HEK293T (cell line): ENCODE data around the gene RNF38.

Experiments
- BHLHE40 ChIP-seq: fragments of 450-650 bp; IDR thresholded peaks from 2 replicates; pipeline ENCODE4 v1.6.1; 2016; ENCODE audit warnings: mild to moderate bottlenecking, moderate library complexity, borderline replicate concordance
- CTBP1 ChIP-seq: fragments of 450-650 bp; IDR thresholded peaks from 2 replicates; pipeline ENCODE4 v1.6.1; 2016; ENCODE audit warnings: borderline replicate concordance
- ELF4 ChIP-seq: fragments of 450-650 bp; IDR thresholded peaks from 2 replicates; pipeline ENCODE4 v1.6.1; 2017; ENCODE audit warnings: antibody characterized with exemption
- FOXA1 ChIP-seq: fragments of 450-650 bp; IDR thresholded peaks from 2 replicates; pipeline ENCODE4 v1.6.1; 2016; ENCODE audit warnings: mild to moderate bottlenecking
- FOXK2 ChIP-seq: fragments of 450-650 bp; IDR thresholded peaks from 2 replicates; pipeline ENCODE4 v1.6.1; 2016; ENCODE audit warnings: mild to moderate bottlenecking
- FOXM1 ChIP-seq: fragments of 450-650 bp; IDR thresholded peaks from 2 replicates; pipeline ENCODE4 v1.6.1; 2017; ENCODE audit warnings: mild to moderate bottlenecking, borderline replicate concordance
- HDGF ChIP-seq: fragments of 450-650 bp; IDR thresholded peaks from 2 replicates; pipeline ENCODE4 v1.6.1; 2017; ENCODE audit warnings: antibody characterized with exemption, borderline replicate concordance
- LEF1 ChIP-seq: fragments of 450-650 bp; IDR thresholded peaks from 2 replicates; pipeline ENCODE4 v1.6.1; 2017; ENCODE audit warnings: mild to moderate bottlenecking, borderline replicate concordance
- NFRKB ChIP-seq: fragments of 450-650 bp; IDR thresholded peaks from 2 replicates; pipeline ENCODE4 v1.6.1; 2016; ENCODE audit warnings: mild to moderate bottlenecking, moderate library complexity
- SP1 ChIP-seq: fragments of 450-650 bp; IDR thresholded peaks from 2 replicates; pipeline ENCODE4 v1.6.1; 2017
- SUZ12 ChIP-seq: fragments of 450-650 bp; IDR thresholded peaks from 2 replicates; pipeline ENCODE4 v1.6.1; 2016; ENCODE audit warnings: mild to moderate bottlenecking
- TARDBP ChIP-seq: fragments of 450-650 bp; IDR thresholded peaks from 2 replicates; pipeline ENCODE4 v1.6.1; 2016
- ZNF384 ChIP-seq: fragments of 450-650 bp; IDR thresholded peaks from 2 replicates; pipeline ENCODE4 v1.6.1; 2016
- TF ChIP-seq, protein P1 (sequence below): fragments of 450-650 bp; IDR thresholded peaks from 2 replicates; pipeline ENCODE4 v1.6.1; 2016

DNA sequence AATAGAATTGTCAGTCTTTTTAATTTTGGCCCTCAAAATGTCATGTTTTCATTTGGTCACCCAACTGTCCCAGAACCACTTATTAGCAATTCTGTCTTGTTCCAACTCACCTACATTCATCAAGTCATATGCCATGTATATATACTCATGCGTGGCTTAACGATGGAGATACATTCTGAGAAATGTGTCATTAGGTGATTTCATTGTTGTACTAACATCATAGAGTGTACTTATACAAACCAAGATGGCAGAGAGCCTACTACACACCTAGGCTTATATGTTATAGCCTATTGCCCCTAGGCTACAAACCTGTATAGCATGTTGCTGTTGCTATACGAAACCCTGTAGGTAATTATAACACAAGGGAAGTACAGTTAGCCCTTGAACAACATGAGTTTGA lies 36.6 kb downstream of the RNF38 start:
- TF ChIP-seq FOXK2 (no peak), NFRKB (no peak), SP1 (no peak), ELF4 (no peak), CTBP1 (no peak), SUZ12 (no peak), LEF1 (no peak), ZNF384 (no peak), HDGF (no peak), BHLHE40 (no peak), FOXM1 (no peak), FOXA1 (no peak), TARDBP (no peak)
- TF ChIP-seq, protein P1, sequence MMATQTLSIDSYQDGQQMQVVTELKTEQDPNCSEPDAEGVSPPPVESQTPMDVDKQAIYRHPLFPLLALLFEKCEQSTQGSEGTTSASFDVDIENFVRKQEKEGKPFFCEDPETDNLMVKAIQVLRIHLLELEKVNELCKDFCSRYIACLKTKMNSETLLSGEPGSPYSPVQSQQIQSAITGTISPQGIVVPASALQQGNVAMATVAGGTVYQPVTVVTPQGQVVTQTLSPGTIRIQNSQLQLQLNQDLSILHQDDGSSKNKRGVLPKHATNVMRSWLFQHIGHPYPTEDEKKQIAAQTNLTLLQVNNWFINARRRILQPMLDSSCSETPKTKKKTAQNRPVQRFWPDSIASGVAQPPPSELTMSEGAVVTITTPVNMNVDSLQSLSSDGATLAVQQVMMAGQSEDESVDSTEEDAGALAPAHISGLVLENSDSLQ = no peak
